T-helper 1 cell treated with Interleukin-12 subunit alpha and Interleukin-12 subunit beta and Interleukin-4 antibody, amounts not matched to agents 30 μg/mL and 1 μg/mL, for 36 hours (primary cell): ENCODE data around the gene SYNDIG1L.

Source experiments
- H3K27ac Mint-ChIP-seq: one replicate; pipeline ENCODE4 v1.8.0; 2021; ENCODE audit warnings: mild to moderate bottlenecking, mixed read lengths
- H3K27me3 Mint-ChIP-seq: one replicate; pipeline ENCODE4 v1.8.0; 2021; ENCODE audit warnings: low read depth, mixed read lengths
- H3K36me3 Mint-ChIP-seq: one replicate; pipeline ENCODE4 v1.8.0; 2021; ENCODE audit warnings: low read depth, mixed read lengths
- H3K4me1 Mint-ChIP-seq: one replicate; pipeline ENCODE4 v1.8.0; 2021; ENCODE audit warnings: low read depth, mixed read lengths
- H3K4me3 Mint-ChIP-seq: one replicate; pipeline ENCODE4 v1.8.0; 2021; ENCODE audit warnings: mild to moderate bottlenecking, moderate library complexity, mixed read lengths
- H3K9me3 Mint-ChIP-seq: one replicate; pipeline ENCODE4 v1.8.0; 2021; ENCODE audit warnings: mixed read lengths

SYNDIG1L gene

DNA sequence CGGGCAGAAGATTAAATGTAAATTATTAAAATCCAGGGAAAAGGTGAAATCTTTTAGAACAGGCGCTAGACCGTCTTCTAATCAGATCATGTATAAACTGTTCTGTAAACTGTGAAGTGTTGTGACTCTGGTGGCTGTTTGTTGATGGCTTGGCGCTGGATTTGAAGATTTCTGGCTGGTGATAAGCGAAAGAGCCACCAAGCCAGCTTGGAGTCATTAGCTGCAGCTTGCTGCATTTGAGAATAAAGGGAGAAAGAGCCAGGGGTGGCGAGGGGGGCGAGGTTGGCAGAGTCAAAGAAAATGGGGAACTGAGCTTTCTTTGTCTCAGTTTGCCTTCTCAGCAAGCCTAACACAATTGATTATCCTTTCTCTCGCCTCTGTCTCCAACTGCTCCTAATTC lies 8.0 kb downstream of the SYNDIG1L start:
- Mint-ChIP-seq H3K4me3 (no peak overlapping the region), H3K9me3 (no peaks in the 10 kb centered on the region), H3K36me3 (no peaks in the 10 kb centered on the region), H3K27me3 (peaks cover 28% of the 10 kb centered on the region), H3K27ac (no peak overlapping the region), H3K4me1 (no peaks in the 10 kb centered on the region)

GRCh38 chr14:74417611-74418010 lies 8.4 kb downstream of the SYNDIG1L start:
- Mint-ChIP-seq H3K9me3 (no peaks in the 10 kb centered on the region), H3K4me1 (no peaks in the 10 kb centered on the region), H3K27me3 (peaks cover 24% of the 10 kb centered on the region), H3K4me3 (no peak overlapping the region), H3K27ac (no peak overlapping the region), H3K36me3 (no peaks in the 10 kb centered on the region)

DNA sequence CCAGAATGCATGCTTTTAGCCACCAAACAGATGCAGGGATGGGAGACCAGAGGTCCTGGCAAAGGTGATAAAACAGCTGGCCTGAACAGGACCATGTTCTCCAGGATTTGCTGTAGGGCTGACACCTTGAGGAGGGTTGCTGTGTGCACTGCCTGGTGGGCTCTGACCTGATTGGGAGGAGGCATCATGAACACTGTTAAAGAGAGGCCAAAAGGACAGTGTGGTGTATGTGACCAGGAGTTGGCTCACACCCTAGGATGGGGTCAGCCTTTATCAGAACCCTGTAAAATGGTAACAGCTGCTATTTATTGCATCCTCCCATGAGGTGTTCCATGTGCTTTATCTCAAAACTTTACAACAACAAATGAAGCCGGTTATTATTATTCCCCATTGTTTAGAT lies 8.8 kb downstream of the SYNDIG1L start:
- Mint-ChIP-seq H3K27ac (no peak overlapping the region), H3K4me1 (no peaks in the 10 kb centered on the region), H3K27me3 (peaks cover 20% of the 10 kb centered on the region), H3K36me3 (no peaks in the 10 kb centered on the region), H3K4me3 (no peak overlapping the region), H3K9me3 (no peaks in the 10 kb centered on the region)

DNA sequence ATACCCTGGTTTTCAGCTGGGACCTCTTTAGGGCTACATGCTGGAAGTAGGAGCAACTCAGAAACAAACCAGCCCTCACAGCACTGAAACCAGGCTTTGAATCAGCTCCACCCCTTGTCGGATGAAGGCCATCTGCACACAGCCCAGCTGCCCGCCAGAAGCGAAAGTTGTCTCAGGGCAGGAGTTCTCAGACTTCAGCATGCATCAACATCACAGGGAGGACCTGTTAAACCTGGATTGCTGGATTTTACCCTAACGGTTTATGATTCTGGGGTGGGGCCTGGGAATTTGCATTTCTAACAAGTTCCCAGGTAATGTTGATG lies 10.9 kb downstream of the SYNDIG1L start:
- Mint-ChIP-seq H3K27me3 (peaks cover 12% of the 10 kb centered on the region), H3K36me3 (no peaks in the 10 kb centered on the region), H3K4me3 (no peak overlapping the region), H3K4me1 (no peaks in the 10 kb centered on the region), H3K9me3 (no peaks in the 10 kb centered on the region), H3K27ac (no peak overlapping the region)

- Mint-ChIP-seq H3K4me1 (no peaks in the 10 kb centered on the region), H3K36me3 (no peaks in the 10 kb centered on the region), H3K9me3 (no peaks in the 10 kb centered on the region), H3K27ac (no peak overlapping the region), H3K4me3 (no peak overlapping the region), H3K27me3 (peaks cover 15% of the 10 kb centered on the region)
Observed at GRCh38 chr14:74414403-74415114, 11.5 kb downstream of the SYNDIG1L start.

- no peak overlapping the region for H3K27ac Mint-ChIP-seq
- H3K4me3 Mint-ChIP-seq = no peak overlapping the region
- H3K4me1 Mint-ChIP-seq = no peaks in the 10 kb centered on the region
- no peaks in the 10 kb centered on the region for H3K36me3 Mint-ChIP-seq
- peaks cover 15% of the 10 kb centered on the region for H3K27me3 Mint-ChIP-seq
- no peaks in the 10 kb centered on the region for H3K9me3 Mint-ChIP-seq
Observed at GRCh38 chr14:74413627-74414026, 12.4 kb downstream of the SYNDIG1L start.

GRCh38 chr14:74412753-74413152 lies 13.3 kb downstream of the SYNDIG1L start:
- no peak overlapping the region for H3K27ac Mint-ChIP-seq

DNA sequence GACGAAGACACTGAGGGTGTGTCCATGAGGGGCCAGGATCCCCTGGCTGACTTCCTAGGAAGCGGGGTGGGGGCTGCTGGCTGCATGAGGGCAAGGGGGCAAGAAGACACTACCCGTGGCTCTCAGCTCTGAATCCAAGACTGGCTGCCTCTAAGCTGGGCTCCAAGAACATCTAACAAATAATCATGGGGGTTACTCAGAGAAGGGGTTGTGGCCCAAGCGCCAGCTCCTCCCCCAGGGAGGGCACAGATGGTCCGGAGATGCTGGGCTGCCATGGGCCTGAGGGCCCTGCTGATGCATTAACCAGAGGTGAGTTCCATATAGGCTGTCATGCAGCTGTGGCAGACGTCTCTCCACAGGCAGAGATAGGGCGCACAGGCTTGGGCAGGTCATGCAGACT lies 14.3 kb downstream of the SYNDIG1L start:
- Mint-ChIP-seq H3K27ac (no peak overlapping the region), H3K36me3 (no peaks in the 10 kb centered on the region), H3K4me3 (no peak overlapping the region), H3K4me1 (no peaks in the 10 kb centered on the region), H3K9me3 (no peaks in the 10 kb centered on the region), H3K27me3 (peaks cover 15% of the 10 kb centered on the region)

More at GRCh38 chr14:74412753-74413152, 13.3 kb downstream of the SYNDIG1L start:
- Mint-ChIP-seq H3K4me3 (no peak overlapping the region), H3K36me3 (no peaks in the 10 kb centered on the region), H3K4me1 (no peaks in the 10 kb centered on the region), H3K9me3 (no peaks in the 10 kb centered on the region), H3K27me3 (peaks cover 15% of the 10 kb centered on the region)

DNA sequence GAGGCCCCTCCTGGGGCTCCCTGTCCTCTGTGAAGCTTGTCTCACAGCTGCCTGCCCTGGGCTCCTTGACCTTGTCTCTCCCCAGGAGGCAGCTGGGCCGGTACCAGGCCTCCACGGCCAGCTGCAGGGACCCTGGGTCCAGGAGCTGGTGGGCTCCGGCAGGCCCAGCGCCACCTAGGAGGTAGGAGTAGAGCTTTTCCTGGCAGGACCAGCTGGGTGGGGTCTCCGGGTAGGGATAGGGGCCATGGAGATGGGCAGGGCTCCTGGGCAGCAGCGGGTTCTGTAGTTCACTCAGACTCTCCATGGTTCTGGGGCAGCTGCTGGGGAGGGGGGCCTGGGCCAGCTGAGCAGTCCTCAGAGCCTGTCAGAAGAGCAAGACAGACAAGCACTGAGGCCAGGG lies 16.6 kb downstream of the SYNDIG1L start:
- Mint-ChIP-seq H3K36me3 (no peaks in the 10 kb centered on the region), H3K4me3 (no peak overlapping the region), H3K4me1 (no peaks in the 10 kb centered on the region), H3K27ac (no peak overlapping the region), H3K27me3 (peaks cover 11% of the 10 kb centered on the region), H3K9me3 (no peaks in the 10 kb centered on the region)

DNA sequence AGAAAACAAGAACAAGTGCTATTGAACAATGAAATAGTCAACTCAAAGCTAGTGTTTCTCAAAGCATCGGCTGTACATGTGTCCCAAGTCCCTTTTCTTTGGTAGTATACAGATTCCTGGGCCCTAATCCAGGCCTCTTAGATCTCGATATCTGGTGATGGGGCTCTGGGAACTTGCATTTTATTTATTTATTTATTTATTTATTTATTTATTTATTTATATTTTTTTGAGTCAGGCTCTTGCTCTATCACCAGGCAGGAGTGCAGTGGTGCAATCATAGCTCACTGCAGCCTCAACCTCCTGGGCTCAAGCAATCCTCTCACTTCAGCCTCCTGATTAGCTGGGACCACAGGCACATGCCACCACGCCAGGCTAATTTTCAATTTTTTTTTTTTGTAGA lies 17.1 kb downstream of the SYNDIG1L start:
- no peaks in the 10 kb centered on the region for H3K9me3 Mint-ChIP-seq
- H3K27me3 Mint-ChIP-seq = peaks cover 8% of the 10 kb centered on the region
- no peak overlapping the region for H3K27ac Mint-ChIP-seq
- H3K4me1 Mint-ChIP-seq = no peaks in the 10 kb centered on the region
- H3K36me3 Mint-ChIP-seq = no peaks in the 10 kb centered on the region
- no peak overlapping the region for H3K4me3 Mint-ChIP-seq

- Mint-ChIP-seq H3K27ac (no peak overlapping the region), H3K9me3 (no peaks in the 10 kb centered on the region), H3K4me1 (peaks cover 1% of the 10 kb centered on the region), H3K36me3 (no peaks in the 10 kb centered on the region), H3K27me3 (peaks cover 5% of the 10 kb centered on the region), H3K4me3 (no peak overlapping the region)
Observed at GRCh38 chr14:74407801-74408154, 18.2 kb downstream of the SYNDIG1L start.

DNA sequence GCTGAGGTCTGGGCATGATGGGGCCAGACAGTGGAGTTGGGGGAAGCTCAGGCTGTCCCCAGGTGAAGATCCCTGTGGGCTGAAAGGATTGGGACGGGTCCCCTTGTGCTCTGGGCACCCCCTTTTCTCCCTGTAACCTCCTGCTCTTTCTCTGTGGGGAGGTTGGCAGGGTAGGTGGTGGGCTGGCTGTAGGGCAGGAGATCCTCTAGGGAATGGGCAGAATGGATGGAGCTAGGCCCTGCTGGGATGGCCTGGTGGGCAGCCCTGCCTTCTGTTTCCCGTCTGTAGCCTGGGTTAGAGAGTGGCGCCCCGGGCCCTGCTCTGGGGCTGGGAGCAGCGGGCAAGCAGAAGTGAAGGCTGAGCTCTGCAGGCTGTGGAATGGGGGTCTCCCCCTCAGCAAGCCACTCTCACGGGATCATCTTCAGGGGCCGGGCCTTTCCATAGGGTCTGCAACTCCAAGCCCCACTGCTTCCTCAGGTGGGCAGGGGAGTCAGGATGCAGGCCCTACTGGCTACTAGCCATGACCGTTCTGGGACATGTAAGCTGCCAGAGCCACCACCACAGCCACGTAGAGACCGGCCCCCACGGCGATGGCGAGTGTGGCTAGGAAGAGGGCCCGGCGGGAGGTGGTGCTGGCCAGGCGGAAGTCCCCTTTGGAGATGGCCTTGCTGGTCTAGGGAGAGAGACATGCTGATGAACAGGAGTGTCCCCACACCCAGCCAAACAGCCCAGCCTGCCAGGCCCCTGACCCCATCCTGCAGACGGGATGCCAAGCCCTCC lies 18.8 kb downstream of the SYNDIG1L start:
- H3K4me1 Mint-ChIP-seq = peaks cover 4% of the 10 kb centered on the region
- H3K27me3 Mint-ChIP-seq = peaks cover 5% of the 10 kb centered on the region
- H3K27ac Mint-ChIP-seq = no peak overlapping the region
- H3K9me3 Mint-ChIP-seq = no peaks in the 10 kb centered on the region
- no peak overlapping the region for H3K4me3 Mint-ChIP-seq
- H3K36me3 Mint-ChIP-seq = no peaks in the 10 kb centered on the region

DNA sequence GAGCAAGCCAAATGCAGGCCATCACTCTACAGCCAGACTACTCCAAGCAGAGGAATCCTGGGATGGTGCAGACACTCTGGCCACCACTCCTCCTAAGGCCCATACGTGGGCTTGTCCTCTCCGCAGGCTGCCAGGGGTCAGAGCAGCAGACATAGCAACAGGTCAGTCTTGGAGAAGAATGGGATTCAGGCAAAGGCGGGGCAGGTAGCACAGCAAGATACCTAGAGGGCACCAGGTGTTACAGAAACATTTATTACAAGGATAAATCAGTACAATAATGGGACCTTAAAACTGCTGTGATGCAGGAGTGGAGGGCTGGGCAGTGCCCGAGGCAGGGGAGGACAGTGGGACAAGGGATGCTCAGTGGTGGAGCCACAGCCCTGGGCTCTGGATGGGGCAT lies 20.3 kb downstream of the SYNDIG1L start:
- H3K36me3 Mint-ChIP-seq = no peaks in the 10 kb centered on the region
- H3K4me3 Mint-ChIP-seq = no peak overlapping the region
- H3K9me3 Mint-ChIP-seq = no peaks in the 10 kb centered on the region
- no peak overlapping the region for H3K27ac Mint-ChIP-seq
- H3K4me1 Mint-ChIP-seq = peaks cover 16% of the 10 kb centered on the region
- H3K27me3 Mint-ChIP-seq = peaks cover 5% of the 10 kb centered on the region

DNA sequence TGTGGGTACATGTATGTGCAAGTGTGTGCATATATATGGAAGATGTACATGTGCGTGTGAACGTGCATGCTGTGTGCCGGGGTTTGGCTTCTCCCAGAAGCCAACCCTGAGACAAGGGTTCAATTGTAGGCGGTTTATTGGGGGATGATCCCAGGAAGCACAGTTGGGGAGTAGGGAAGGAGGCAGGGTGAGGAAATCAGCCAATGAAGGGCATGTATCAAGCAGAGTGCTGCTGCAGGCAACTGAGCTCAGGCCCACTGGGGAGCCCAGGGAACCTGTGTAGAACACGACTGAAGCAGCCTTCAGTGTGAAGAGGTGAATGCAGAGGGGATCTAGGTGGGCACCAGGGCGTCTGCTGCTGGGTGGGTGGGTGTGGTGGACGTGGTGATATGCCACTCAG lies 21.6 kb downstream of the SYNDIG1L start:
- Mint-ChIP-seq H3K27ac (no peak overlapping the region), H3K4me3 (no peak overlapping the region), H3K36me3 (no peaks in the 10 kb centered on the region), H3K4me1 (peaks cover 20% of the 10 kb centered on the region), H3K9me3 (no peaks in the 10 kb centered on the region), H3K27me3 (peaks cover under 1% of the 10 kb centered on the region)

DNA sequence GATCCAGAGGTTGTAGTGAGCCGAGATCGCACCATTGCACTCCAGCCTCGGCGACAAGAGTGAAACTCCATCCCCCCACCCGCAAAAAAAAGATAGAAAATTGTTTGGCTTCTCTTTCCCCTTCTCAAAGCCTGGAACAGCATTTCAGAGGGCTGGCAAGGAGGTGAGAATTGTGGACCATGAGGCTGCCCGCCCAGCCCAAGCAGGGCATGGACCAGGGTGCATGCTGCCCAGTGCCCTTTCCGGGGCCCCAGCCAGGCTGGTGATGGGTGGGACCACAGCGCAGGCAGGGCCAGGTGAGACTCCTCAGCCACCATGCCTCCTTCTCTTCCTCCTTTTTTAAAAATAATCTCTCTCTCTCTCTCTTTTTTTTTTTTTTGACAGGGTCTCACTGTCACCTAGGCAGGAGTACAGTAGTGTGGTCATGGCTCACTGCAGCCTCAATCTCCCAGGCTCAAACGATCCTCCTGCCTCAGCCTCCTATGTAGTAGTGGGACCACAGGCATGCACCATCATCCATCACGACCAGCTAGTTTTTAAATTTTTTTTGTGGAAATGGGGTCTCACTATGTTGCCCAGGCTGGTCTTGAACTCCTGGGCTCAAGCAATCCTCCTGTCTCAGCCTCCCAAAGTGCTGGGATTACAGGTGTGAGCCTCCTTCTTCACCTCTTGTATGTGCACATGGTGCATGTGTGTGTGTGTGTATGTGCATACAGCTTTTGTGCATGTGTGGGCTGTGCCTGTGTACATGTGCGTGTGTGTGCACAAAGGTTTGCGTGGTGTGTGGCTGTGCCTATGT lies 22.2 kb downstream of the SYNDIG1L start:
- H3K4me1 Mint-ChIP-seq = peaks cover 20% of the 10 kb centered on the region
- H3K4me3 Mint-ChIP-seq = no peak overlapping the region
- H3K9me3 Mint-ChIP-seq = no peaks in the 10 kb centered on the region
- H3K27me3 Mint-ChIP-seq = peaks cover 5% of the 10 kb centered on the region
- no peak overlapping the region for H3K27ac Mint-ChIP-seq
- no peaks in the 10 kb centered on the region for H3K36me3 Mint-ChIP-seq
